Hematopoietic multipotent progenitor cell treated with erythropoietin and hydrocortisone succinate and interleukin-3 and kit ligand, for 17 days (in vitro differentiated cells): ENCODE results near the gene ZNF670.
A peak's percentile ranks its signal among the peaks of the same experiment; 100 is the strongest.

Source experiments
- DNase-seq: peaks from one replicate; pipeline ENCODE4 v3.0.0-alpha.2; 2015; ENCODE audit warnings: low spot score

ZNF670 gene

DNA sequence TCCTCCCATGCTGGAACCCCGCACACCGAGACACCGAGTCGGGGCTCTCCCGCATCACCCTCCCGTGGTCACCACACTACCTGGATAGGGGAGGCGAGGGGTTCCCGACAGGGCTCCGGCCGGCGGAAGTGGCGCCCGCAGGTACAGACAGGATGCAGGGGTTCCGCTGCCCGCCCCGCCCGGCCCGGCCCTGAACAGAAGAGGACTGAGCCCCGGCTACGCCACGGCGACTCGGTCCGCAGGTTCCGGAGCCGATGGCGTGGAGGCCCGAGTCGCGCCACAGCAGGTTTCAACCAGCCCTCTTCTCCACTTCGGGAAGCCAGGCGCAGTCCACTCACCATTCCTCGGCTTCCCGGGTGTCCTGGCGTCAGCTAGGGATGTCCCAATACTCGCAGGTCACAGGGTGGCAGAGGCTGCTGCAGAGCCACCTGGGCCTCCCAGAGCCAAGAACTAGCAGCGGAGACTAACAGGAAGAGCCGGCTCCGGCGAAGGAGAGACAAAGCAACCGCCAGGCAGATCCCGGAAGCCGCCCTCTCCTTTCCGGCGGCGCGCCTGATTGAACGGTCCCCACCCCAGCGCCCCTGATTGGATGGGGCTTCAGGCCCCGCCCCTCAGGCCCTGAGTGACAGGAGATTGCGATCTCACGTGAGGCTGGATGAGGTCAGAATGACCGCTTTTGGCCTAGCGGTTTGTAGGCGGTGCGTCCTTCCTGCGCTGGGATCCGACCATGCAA lies 25.4 kb upstream of the ZNF670 start, which contains the start of gene ZNF669:
Gene ZNF669 (minus strand): TSS at position 498 of the 733 bp plus-strand sequence. CDS start 157 bp downstream, at position 341.
- DNase-seq, result peak; percentile 64

- no peak for DNase-seq
Measured at GRCh38 chr1:247102381-247102780, 23.8 kb upstream of the ZNF670 start.

GRCh38 chr1:247100676-247101279 lies 22.2 kb upstream of the ZNF670 start:
- no peak for DNase-seq

DNA sequence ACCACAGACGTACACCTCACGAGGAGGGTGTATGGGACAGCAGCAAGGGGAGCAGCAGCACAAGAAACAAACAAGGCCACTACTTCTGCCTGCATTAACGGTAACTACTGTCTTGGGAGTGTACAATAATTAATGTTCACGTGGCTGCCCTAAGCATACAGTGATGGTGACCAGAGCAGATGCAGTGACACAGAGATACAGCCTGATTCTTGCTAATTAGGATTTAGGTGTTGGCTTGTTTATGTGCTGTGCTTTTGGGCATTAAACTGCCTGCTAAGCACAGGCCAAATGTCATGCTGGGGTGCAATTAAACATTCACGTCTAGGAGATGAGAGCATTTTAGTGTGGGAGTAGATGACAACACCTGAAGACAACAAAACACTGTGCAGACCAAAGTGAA lies 18.3 kb upstream of the ZNF670 start:
- no peak for DNase-seq

DNA sequence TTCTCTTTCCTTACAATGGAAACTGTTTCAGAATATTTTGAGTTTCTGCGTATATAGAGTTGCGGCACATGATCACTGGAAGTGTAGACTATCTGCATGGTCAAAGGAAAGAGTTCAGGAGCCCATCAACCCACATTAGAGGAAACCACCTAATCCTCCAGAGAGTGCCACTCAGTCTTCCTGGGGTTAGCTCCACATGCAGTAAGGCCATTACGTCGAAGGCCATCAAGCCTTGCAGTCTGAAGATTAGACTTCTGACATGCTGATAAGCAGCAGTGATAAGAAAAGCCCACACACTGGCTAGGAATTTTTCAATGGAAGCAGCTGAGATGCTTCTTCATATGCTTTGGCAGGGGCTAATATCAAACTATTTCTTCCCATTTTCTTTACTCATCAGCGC lies 17.9 kb upstream of the ZNF670 start:
- no peak for DNase-seq

DNA sequence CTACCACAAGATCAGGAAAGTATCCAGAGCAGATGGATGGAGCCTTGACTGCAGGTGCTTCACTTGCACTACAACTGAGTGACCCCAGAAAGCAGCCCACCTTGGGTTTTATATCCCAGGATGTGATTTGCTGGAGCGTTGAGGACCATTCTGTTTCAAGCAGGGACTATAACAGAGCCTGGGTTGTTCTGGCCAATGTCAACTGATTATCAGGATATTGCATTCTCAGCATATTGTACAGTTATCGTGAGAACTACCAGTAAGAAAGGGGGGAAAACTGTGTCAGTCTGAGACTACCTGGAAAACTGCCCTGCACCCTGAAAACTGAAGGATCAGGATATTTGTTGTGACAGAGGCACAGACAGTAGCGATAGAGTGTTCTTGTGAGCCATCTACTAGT lies 17.5 kb upstream of the ZNF670 start:
- no peak for DNase-seq

DNA sequence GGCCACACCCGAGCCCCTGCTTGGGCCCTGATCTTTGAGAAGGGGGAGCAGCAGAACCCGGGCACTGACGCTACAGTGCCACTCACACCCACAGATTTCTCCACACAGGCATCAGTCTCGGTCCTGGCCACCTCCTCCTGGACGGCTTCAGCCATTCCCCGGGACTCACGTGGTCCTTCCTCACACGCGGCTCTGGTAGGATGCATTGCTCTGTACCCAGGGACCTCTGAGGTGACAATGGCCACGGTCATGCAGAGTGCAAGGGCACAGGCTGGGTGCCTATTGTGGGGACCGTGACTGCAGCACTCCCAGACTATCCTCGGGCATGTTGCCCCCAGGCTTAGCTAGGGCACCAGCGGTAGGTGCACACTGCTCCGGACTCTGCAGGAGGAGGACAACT lies 11.8 kb upstream of the ZNF670 start:
- DNase-seq, result no peak

- DNase-seq, result no peak
Measured at GRCh38 chr1:247089616-247090375, 11.2 kb upstream of the ZNF670 start.

DNA sequence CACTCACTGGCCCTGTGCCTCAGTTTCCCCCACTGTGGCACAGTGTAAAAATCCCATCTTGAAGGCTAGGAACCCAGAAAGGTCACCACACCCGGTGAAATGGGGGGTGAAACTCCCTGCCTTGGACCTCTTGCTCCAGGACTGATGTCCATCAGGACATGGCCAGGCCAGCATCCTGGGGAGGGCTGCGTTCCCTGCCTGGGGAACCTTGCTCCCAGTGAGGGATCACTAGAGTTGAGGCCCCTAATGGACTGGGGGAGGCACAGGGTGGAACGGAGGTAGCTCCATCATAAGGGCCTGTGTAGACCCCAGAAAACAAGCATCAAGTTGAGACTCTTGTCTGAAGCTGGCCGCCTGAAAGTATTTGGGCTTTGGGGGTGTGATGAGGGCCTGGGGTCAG lies 10.4 kb upstream of the ZNF670 start:
- no peak for DNase-seq

DNA sequence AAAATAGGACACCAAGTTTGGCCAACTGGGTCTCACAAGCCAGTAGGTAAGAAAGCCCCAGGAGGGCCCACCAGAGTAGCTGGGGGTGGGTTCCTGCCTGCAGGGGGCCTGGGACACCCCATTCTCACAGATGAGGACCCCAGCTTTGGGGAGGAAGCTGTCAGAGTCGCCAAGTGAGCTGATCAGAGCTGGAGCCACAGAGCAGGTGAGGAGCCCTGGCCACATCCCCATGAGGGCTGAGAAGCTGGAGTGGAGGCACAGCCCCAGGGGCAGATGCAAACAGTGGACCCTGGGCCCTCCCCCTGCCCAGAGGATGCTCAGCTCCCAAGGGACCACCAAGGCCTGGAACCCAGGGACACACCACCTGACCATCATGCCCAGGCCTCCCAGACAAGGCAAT lies 8.6 kb upstream of the ZNF670 start:
- DNase-seq, result no peak

DNA sequence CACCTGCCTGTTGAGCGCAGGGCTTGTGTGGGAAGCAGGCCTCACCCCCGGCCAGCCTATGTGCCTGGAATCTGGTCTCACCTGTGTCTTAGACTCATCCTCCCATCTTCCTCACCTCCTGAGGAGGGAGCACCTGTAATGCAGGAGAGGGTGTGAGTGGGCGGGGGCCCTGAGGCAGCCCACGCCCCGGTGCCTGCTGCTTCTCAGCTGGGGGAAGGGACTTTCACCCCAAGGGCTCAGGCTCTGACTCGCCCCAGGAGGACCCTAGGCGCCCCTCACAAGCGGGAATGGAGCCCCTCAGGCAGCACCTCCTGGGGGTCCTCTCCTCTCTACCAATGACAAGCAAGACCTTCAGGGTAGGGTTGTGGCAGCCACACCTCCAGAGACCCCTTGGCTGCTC lies 6.7 kb upstream of the ZNF670 start:
- no peak for DNase-seq

DNA sequence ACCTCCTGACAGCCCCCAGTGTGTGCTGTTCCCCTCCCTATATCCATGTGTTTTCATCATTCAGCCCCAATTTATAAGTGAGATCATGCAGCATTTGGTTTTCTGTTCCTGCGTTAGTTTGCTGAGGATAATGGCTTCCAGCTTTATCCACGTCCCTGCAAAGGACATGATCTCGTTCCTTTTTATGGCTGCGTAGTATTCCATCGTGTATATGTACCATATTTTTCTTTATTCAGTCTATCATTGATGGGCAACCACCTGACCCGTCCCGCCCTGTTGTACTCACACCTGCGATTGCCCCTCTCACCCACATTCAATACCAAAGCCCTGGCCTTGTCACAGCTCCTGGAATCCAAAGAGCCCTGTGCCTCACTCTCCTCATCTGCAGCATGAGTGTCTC lies 6.2 kb upstream of the ZNF670 start:
- no peak for DNase-seq

DNA sequence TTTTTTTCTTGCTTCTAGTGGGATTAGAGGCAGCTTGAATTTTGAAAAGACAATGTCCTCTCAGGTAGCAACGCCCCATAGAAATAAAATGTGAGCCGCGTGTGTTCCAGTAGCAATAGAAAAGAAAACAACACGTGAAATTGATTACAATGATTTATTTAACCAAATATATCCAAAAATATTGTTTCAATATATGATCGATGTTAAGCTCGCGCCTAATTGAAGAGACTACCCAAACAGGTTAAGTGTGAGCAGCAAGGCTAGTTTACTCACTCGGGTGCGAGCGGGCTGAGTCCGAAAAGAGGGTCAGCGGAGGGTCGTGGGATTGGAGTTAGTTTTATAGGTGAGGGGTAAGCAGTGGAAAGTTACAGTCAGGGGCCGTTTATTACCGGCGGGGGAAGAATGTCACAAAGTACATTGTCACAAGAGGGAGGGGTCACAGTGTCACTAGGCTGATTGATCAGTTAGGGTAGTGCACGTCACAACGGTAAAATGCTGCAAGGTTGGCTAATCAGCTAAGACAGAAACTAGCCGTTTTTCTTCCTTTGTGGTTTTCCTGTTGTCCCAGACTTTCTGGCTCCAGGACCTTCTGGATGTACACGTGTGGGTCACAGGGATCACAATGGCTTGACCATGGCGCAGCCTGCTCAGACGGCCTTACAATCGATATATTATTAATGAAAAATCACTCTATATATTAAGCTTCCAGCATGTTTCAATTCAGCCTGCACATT lies 697 bp upstream of the ZNF670 start:
- DNase-seq, result no peak

GRCh38 chr1:247077876-247078257 lies 744 bp downstream of the ZNF670 start:
- no peak for DNase-seq

DNA sequence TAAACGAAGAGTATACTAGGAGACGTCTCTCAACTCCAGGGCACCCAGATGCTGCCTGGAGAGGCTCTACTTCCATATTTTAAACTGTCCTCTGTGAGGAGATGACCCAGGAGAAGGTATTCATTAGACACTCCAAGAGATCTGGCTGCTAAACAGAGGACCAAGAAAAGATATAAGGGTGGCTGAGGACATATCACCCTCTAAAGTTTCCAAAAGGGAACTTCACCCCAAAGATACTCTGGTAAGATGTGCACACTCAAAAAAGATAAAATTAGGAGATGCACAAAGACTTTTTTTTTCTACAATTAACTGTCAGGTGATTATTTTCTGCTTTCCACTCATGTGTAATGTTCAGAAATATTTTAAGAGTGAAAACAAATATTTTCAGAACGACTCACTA lies 1.4 kb downstream of the ZNF670 start:
- DNase-seq, result no peak

DNA sequence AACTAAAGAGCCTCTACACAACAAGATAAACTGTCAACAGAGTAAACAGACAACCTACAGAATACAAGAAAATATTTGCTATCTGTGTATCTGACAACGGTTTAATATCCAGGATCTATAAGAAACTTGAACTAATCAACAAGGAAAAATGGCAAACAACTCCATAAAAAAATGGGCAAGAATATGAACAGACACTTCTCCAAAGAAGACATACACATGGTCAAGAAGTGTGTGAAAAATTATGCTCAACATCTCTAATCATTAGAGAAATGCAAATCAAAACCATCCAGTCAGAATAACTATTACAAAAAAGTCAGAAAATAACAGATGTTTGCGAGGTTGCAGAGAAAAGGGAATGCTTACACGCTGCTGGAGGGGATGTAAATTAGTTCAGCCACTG lies 8.0 kb downstream of the ZNF670 start:
- DNase-seq, result no peak

- no peak for DNase-seq
Measured at GRCh38 chr1:247064304-247064703, 14.3 kb downstream of the ZNF670 start.

- DNase-seq, result no peak
Measured at GRCh38 chr1:247060771-247061170, 17.8 kb downstream of the ZNF670 start.

- DNase-seq, result no peak
Measured at GRCh38 chr1:247056071-247056470, 22.5 kb downstream of the ZNF670 start.

DNA sequence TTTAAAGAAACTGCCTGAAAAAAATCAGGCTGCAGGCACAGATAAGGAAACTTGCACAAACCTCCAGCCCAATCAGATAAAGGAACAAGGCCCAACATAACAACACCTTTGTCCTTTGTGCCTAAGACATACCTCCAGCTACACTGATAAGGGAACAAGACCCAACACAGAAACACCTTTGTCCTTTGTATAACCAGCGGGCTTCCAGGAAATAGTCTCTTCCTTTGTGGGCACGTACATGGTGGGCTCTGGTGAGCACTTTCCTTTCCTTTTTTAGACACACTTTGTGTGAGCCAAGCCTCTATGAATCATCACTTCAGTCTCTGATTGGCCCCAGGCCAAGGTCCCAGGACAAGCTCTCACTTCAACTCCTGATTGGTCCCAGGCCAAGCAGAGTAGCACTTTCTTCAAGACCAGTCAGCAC lies 23.6 kb downstream of the ZNF670 start:
- no peak for DNase-seq

GRCh38 chr1:247047702-247048101 lies 30.9 kb downstream of the ZNF670 start:
- no peak for DNase-seq

- DNase-seq, result no peak
Measured at GRCh38 chr1:247047260-247047659, 31.4 kb downstream of the ZNF670 start.

DNA sequence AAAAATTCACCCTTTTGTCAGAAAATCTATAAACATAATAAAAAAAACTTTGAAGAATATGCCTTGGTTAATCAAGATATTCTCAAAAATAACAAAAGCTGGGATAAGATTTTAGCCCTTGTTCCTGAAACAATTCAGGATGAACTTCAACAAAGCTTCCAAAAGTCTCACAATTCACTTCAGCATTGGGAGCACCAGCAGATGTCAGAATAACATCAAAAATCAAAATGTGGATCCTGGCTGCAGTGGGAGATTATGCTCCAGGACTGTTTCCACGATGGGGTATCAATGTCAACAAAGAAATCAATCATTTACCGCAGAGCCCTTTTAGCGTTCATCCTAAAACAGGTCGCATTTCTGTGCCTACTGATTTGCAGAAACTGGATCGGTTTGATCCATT lies 35.2 kb downstream of the ZNF670 start:
- no peak for DNase-seq
